Cerebellar nuclear complex (tissue), 1 donor: ENCODE data around the gene OSBPL10.
"Not testable (repeated sequence)": the region's sequence is repeated elsewhere in the genome, so short reads cannot be mapped to it uniquely, and the experiment has no call there.

Experiments used
- DNase-seq, 2 experiments: peaks; one replicate each; lab custom pipeline; 2025; lab: John Stamatoyannopoulos, UW

The OSBPL10 gene

GRCh38 chr3:31813686-31814085, 167.4 kb downstream of the OSBPL10 start:
- DNase-seq: no peak

GRCh38 chr3:31813197-31813596, 167.9 kb downstream of the OSBPL10 start:
- no peak for DNase-seq

- DNase-seq: no peak
Measured at GRCh38 chr3:31810991-31811433, 170.1 kb downstream of the OSBPL10 start.

- DNase-seq: no peak
Measured at GRCh38 chr3:31808143-31808720, 172.8 kb downstream of the OSBPL10 start.

- no peak for DNase-seq
Measured at GRCh38 chr3:31804251-31805051, 176.6 kb downstream of the OSBPL10 start.

- no peak for DNase-seq
Measured at GRCh38 chr3:31802981-31803740, 177.9 kb downstream of the OSBPL10 start.

- DNase-seq: no peak
Measured at GRCh38 chr3:31800436-31800835, 180.6 kb downstream of the OSBPL10 start.

GRCh38 chr3:31798840-31799239, 182.2 kb downstream of the OSBPL10 start:
- DNase-seq: no peak

- no peak for DNase-seq
Measured at GRCh38 chr3:31793821-31794220, 187.2 kb downstream of the OSBPL10 start.

- no peak for DNase-seq
Measured at GRCh38 chr3:31791090-31791430, 190.0 kb downstream of the OSBPL10 start.

GRCh38 chr3:31790193-31791089, 190.6 kb downstream of the OSBPL10 start:
- DNase-seq: no peak

- no peak for DNase-seq
Measured at GRCh38 chr3:31789429-31789828, 191.6 kb downstream of the OSBPL10 start.

- DNase-seq: no peak
Measured at GRCh38 chr3:31785734-31786133, 195.3 kb downstream of the OSBPL10 start.

GRCh38 chr3:31785286-31785685, 195.8 kb downstream of the OSBPL10 start:
- DNase-seq: no peak

GRCh38 chr3:31783851-31784250, 197.2 kb downstream of the OSBPL10 start:
- DNase-seq: not testable (repeated sequence)

GRCh38 chr3:31782306-31782705, 198.8 kb downstream of the OSBPL10 start:
- DNase-seq: not testable (repeated sequence)

GRCh38 chr3:31779514-31779913, 201.5 kb downstream of the OSBPL10 start:
- DNase-seq: no peak

- no peak for DNase-seq
Measured at GRCh38 chr3:31777887-31778286, 203.2 kb downstream of the OSBPL10 start.

GRCh38 chr3:31777092-31777491, 204.0 kb downstream of the OSBPL10 start:
- no peak for DNase-seq

- no peak for DNase-seq
Measured at GRCh38 chr3:31776016-31776415, 205.0 kb downstream of the OSBPL10 start.

GRCh38 chr3:31775383-31775782, 205.7 kb downstream of the OSBPL10 start:
- DNase-seq: no peak
